BLaER1 (cell line): ENCODE measurements around the gene LRRC51.

ENCODE experiments used
- H3K27ac ChIP-seq: shearing (Covaris generic); formaldehyde crosslinking; 2 replicates; pipeline ENCODE4 v1.8.1; 2022
- H3K27me3 ChIP-seq: shearing (Covaris generic); formaldehyde crosslinking; 2 replicates; pipeline ENCODE4 v1.8.1; 2022
- H3K36me3 ChIP-seq: shearing (Covaris generic); formaldehyde crosslinking; 2 replicates; pipeline ENCODE4 v1.8.1; 2022
- H3K4me1 ChIP-seq: shearing (Covaris generic); formaldehyde crosslinking; 2 replicates; pipeline ENCODE4 v1.8.1; 2022
- H3K4me2 ChIP-seq: shearing (Covaris generic); formaldehyde crosslinking; 2 replicates; pipeline ENCODE4 v1.8.1; 2022
- H3K4me3 ChIP-seq: shearing (Covaris generic); formaldehyde crosslinking; 2 replicates; pipeline ENCODE4 v1.8.1; 2022
- H3K9ac ChIP-seq: shearing (Covaris generic); formaldehyde crosslinking; 2 replicates; pipeline ENCODE4 v1.8.1; 2022
- H3K9me3 ChIP-seq: shearing (Covaris generic); formaldehyde crosslinking; 2 replicates; pipeline ENCODE4 v1.8.1; 2022
- H4K20me1 ChIP-seq: shearing (Covaris generic); formaldehyde crosslinking; 2 replicates; pipeline ENCODE4 v1.8.1; 2022
- Cebpa-rat ChIP-seq: shearing (Covaris generic); IDR thresholded peaks from 2 replicates; pipeline ENCODE4 v1.8.1; 2022

The LRRC51 gene

GRCh38 chr11:72102946-72103753 lies 22.5 kb downstream of the LRRC51 start, which contains the start of gene LAMTOR1:
Gene LAMTOR1 (minus strand): TSS chr11:72103297. CDS start chr11:72103224, 73 bp downstream.
- TF ChIP-seq Cebpa-rat = no peak

GRCh38 chr11:72103754-72104167 lies 23.1 kb downstream of the LRRC51 start:
- H3K4me1 ChIP-seq = peaks cover 35% of the 10 kb centered on the region
- H3K27ac ChIP-seq = peak overlapping the region; percentile 64
- peaks cover 50% of the 10 kb centered on the region for H3K36me3 ChIP-seq
- H3K27me3 ChIP-seq = no peaks in the 10 kb centered on the region
- H3K4me3 ChIP-seq = peak overlapping the region; percentile 38
- no peaks in the 10 kb centered on the region for H3K9me3 ChIP-seq
- H3K9ac ChIP-seq = peak overlapping the region; percentile 4; the same call in 1 of the 2 replicates
- no peak for TF ChIP-seq Cebpa-rat
- H4K20me1 ChIP-seq = peaks cover 19% of the 10 kb centered on the region
- peak overlapping the region; percentile 65 for H3K4me2 ChIP-seq

More at GRCh38 chr11:72102946-72103753, 22.5 kb downstream of the LRRC51 start, which contains the start of gene LAMTOR1:
- no peaks in the 10 kb centered on the region for H3K27me3 ChIP-seq
- peaks cover 25% of the 10 kb centered on the region for H4K20me1 ChIP-seq
- peaks cover 35% of the 10 kb centered on the region for H3K4me1 ChIP-seq
- peaks cover 50% of the 10 kb centered on the region for H3K36me3 ChIP-seq
- H3K4me2 ChIP-seq = peak within 1 kb of the TSS; percentile 92
- H3K27ac ChIP-seq = peak within 1 kb of the TSS; percentile 97
- H3K9me3 ChIP-seq = no peaks in the 10 kb centered on the region
- H3K9ac ChIP-seq = peak within 1 kb of the TSS; percentile 95
- peak within 1 kb of the TSS; percentile 80 for H3K4me3 ChIP-seq

GRCh38 chr11:72105888-72106287 lies 25.2 kb downstream of the LRRC51 start, which contains the start of gene TOMT:
Gene TOMT (plus strand): TSS chr11:72105924. CDS start chr11:72105952, 28 bp downstream.
- H3K27me3 ChIP-seq = no peaks in the 10 kb centered on the region
- H3K4me2 ChIP-seq = no peak within 1 kb of the TSS
- no peak for TF ChIP-seq Cebpa-rat
- H4K20me1 ChIP-seq = no peaks in the 10 kb centered on the region
- H3K9ac ChIP-seq = no peak within 1 kb of the TSS
- H3K4me3 ChIP-seq = no peak within 1 kb of the TSS
- H3K27ac ChIP-seq = no peak within 1 kb of the TSS
- H3K9me3 ChIP-seq = no peaks in the 10 kb centered on the region
- peaks cover 46% of the 10 kb centered on the region for H3K36me3 ChIP-seq
- peaks cover 26% of the 10 kb centered on the region for H3K4me1 ChIP-seq

GRCh38 chr11:72111300-72112142 lies 30.9 kb downstream of the LRRC51 start:
- Histone ChIP-seq H4K20me1 (no peaks in the 10 kb centered on the region), H3K4me3 (peak overlapping the region; percentile 73), H3K9ac (peak overlapping the region; percentile 97), H3K9me3 (no peaks in the 10 kb centered on the region), H3K4me1 (peaks cover 20% of the 10 kb centered on the region), H3K4me2 (peak overlapping the region; percentile 94), H3K27me3 (no peaks in the 10 kb centered on the region), H3K36me3 (peaks cover 32% of the 10 kb centered on the region), H3K27ac (peak overlapping the region; percentile 99)
- no peak for TF ChIP-seq Cebpa-rat

- H3K9ac ChIP-seq = peak within 1 kb of the TSS; percentile 97
- peak within 1 kb of the TSS; percentile 73 for H3K4me3 ChIP-seq
- peak within 1 kb of the TSS; percentile 94 for H3K4me2 ChIP-seq
- no peaks in the 10 kb centered on the region for H4K20me1 ChIP-seq
- H3K9me3 ChIP-seq = no peaks in the 10 kb centered on the region
- TF ChIP-seq Cebpa-rat = no peak
- peaks cover 20% of the 10 kb centered on the region for H3K4me1 ChIP-seq
- no peaks in the 10 kb centered on the region for H3K27me3 ChIP-seq
- H3K36me3 ChIP-seq = peaks cover 31% of the 10 kb centered on the region
- H3K27ac ChIP-seq = peak within 1 kb of the TSS; percentile 99
Observed at GRCh38 chr11:72112143-72112977, 31.7 kb downstream of the LRRC51 start, which contains the start of gene ANAPC15. Gene ANAPC15 (minus strand): TSS chr11:72112695. CDS start chr11:72111276, 1,419 bp downstream.

- peaks cover 23% of the 10 kb centered on the region for H3K36me3 ChIP-seq
- H3K9ac ChIP-seq = peak overlapping the region; percentile 97
- H4K20me1 ChIP-seq = no peaks in the 10 kb centered on the region
- H3K9me3 ChIP-seq = no peaks in the 10 kb centered on the region
- peak overlapping the region; percentile 73 for H3K4me3 ChIP-seq
- no peak for TF ChIP-seq Cebpa-rat
- H3K4me1 ChIP-seq = peaks cover 20% of the 10 kb centered on the region
- H3K4me2 ChIP-seq = peak overlapping the region; percentile 94
- peak overlapping the region; percentile 99 for H3K27ac ChIP-seq
- H3K27me3 ChIP-seq = no peaks in the 10 kb centered on the region
Observed at GRCh38 chr11:72112978-72113808, 32.5 kb downstream of the LRRC51 start.

GRCh38 chr11:72114570-72114969 lies 33.9 kb downstream of the LRRC51 start:
- peaks cover 10% of the 10 kb centered on the region for H3K36me3 ChIP-seq
- H3K9ac ChIP-seq = no peak overlapping the region
- no peaks in the 10 kb centered on the region for H3K9me3 ChIP-seq
- H3K27ac ChIP-seq = no peak overlapping the region
- H3K27me3 ChIP-seq = no peaks in the 10 kb centered on the region
- H3K4me1 ChIP-seq = peaks cover 20% of the 10 kb centered on the region
- H3K4me3 ChIP-seq = no peak overlapping the region
- no peak for TF ChIP-seq Cebpa-rat
- no peak overlapping the region for H3K4me2 ChIP-seq
- H4K20me1 ChIP-seq = no peaks in the 10 kb centered on the region

GRCh38 chr11:72116019-72116755 lies 35.5 kb downstream of the LRRC51 start:
- H3K4me1 ChIP-seq = peaks cover 16% of the 10 kb centered on the region
- H4K20me1 ChIP-seq = no peaks in the 10 kb centered on the region
- no peaks in the 10 kb centered on the region for H3K36me3 ChIP-seq
- TF ChIP-seq Cebpa-rat = no peak
- no peaks in the 10 kb centered on the region for H3K27me3 ChIP-seq
- H3K9ac ChIP-seq = no peak overlapping the region
- no peaks in the 10 kb centered on the region for H3K9me3 ChIP-seq
- no peak overlapping the region for H3K27ac ChIP-seq
- H3K4me2 ChIP-seq = no peak overlapping the region
- H3K4me3 ChIP-seq = no peak overlapping the region
